Hepatocyte (in vitro differentiated cells): ENCODE measurements around the gene SLC1A2.

Experiments used
- EZH2 ChIP-seq: fragments of 200-600 bp; sonication (generic); IDR thresholded peaks from 2 replicates; pipeline ENCODE4 v1.6.1; 2016; ENCODE audit warnings: antibody characterized with exemption, mild to moderate bottlenecking, borderline replicate concordance
- TF ChIP-seq, protein P1 (sequence below): fragments of 200-600 bp; sonication (generic); IDR thresholded peaks from 2 replicates; pipeline ENCODE4 v1.5.1; 2016; ENCODE audit warnings: antibody characterized with exemption, mild to moderate bottlenecking; ENCODE audit not compliant: poor library complexity

DNA sequence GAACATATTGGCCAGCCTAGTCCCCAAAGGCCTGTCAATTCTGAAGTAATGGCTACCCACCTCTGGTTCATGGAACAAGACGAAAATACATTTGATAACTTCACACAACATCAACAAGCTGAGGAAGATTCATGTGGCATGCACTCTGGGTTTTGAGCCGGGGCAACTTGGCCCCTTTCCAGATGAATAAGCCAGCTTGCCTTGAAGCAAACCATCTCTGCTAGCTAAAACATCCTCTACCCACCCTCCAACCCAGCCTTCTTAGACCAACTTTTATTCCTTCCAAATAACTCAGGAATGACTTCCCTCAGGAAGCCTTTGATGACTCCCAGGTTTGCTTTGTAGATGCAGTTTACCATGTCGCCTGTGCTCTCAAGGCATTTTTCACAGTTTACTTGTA is 94.4 kb downstream of the SLC1A2 start:
- TF ChIP-seq, protein P1, sequence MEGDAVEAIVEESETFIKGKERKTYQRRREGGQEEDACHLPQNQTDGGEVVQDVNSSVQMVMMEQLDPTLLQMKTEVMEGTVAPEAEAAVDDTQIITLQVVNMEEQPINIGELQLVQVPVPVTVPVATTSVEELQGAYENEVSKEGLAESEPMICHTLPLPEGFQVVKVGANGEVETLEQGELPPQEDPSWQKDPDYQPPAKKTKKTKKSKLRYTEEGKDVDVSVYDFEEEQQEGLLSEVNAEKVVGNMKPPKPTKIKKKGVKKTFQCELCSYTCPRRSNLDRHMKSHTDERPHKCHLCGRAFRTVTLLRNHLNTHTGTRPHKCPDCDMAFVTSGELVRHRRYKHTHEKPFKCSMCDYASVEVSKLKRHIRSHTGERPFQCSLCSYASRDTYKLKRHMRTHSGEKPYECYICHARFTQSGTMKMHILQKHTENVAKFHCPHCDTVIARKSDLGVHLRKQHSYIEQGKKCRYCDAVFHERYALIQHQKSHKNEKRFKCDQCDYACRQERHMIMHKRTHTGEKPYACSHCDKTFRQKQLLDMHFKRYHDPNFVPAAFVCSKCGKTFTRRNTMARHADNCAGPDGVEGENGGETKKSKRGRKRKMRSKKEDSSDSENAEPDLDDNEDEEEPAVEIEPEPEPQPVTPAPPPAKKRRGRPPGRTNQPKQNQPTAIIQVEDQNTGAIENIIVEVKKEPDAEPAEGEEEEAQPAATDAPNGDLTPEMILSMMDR: no peak
- TF ChIP-seq EZH2: no peak
